Posterior vena cava (tissue), 2 donors: Measurements from ENCODE around the gene CDH12. TPM values are rescaled to one million over a fixed set of nuclear protein-coding genes. Genes with fewer than 3 reads are reported as not detected.
"Not testable (repeated sequence)": the region's sequence is repeated elsewhere in the genome, so short reads cannot be mapped to it uniquely, and the experiment has no call there.

Experiments used
- DNase-seq: peaks from one replicate; pipeline ENCODE4 v3.0.0-alpha.2; 2020; ENCODE audit warnings: low spot score
- intact Hi-C, 2 donors: fragments of 100-400 bp; cut with DNase I; formaldehyde crosslinking; loops; one replicate each; pipeline versions ENCODE4 v1.14.1 to v1.14.2; 2022 to 2023
- total RNA-seq, 2 donors: library from RNA; stranded (reverse); fragmentation: NEBNext Ultra II Directional; extraction: Animal tissue kit (Norgen Biotek cat#: 25700); gene quantifications; one replicate each; pipeline ENCODE4 v1.2.1, GENCODE V29; 2021
- donor health status: DM: yes; HTN: yes; CAD: no.
- donor health status: DM: yes; HTN: yes; CAD: no.

Gene CDH12
- total RNA-seq, 2 donors from 2014 or later: not detected

DNA sequence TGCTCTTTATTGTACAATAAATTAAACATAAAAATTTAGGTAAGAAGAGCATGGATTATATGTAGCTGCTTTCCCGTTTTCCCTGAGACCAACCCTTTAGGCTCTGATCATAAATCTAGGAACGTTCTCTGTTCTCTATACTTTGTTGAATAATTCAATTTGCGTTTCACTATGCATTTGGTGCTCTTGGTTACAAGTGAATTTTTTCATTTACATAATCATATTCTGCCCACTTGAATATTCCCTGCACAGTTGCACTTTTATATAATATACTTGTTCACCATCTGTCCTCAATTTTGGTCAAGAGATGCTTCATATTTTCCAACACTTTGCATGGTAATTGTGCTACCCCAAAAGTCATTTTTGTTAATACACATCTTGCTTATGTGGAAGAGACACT, 741.8 kb downstream of the CDH12 start:
- DNase-seq: no peak
- intact Hi-C loops: no loop called here

DNA sequence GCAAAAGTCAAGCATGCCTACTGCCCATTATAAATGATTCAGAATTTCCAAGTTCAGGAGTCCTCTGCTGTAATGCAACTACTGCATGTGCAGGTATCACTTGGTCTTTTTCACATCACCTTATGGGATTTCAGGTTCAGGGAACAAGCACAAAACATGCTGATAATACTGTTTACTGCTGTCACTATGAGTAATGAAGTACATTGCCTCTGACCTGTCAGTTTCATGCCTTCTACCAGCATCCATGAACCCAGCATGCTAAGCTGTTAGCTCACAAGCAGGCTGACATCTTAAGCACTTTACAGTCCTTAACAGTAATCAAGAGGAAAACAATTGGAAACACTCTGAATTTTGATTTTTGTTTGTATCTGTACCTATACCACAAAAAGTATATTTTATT, 743.8 kb downstream of the CDH12 start:
- no peak for DNase-seq
- intact Hi-C loops: no loop called here

DNA sequence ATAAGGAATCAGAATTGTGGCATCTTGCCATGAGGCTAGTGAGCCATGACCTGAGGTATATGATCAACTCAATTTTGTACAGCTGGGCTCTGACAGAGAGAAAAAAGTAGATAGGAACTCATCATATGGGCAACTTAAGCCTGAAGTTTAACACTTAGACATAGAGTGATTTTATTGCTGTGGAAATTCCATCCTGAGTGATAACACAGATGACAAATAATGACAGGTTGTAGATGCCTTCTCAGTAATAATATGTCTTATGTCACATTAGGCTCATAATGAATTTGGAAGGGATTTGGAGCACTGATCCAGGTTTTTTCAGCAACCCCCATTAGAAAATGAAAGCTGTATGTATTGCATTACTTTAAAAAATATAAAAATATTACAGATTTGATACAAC, 744.6 kb downstream of the CDH12 start:
- intact Hi-C loops: no loop called here

DNA sequence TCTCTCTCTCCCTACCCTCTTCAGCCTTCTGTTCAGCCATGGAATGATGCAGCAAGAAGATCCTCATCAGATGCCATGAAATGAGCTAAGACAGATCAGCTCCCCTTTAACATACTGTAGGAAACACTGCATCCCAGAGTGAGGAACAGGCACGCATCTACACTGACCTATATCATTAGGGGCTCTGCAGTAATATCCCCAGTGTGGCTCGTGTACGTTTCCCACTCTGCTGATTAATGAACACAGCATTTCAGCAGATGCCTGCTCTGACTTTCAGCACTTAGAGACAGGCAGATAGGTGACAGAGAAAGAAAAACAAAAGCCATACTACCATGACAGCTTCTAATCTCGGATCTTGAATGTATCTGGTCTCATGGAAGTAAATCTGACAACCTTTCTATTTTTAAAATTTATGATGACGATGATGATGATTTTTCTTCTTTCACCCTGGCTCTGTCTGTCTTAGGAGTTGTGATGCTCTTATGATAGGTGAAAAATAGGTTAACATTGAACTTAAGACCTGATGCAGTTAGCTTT, 750.3 kb downstream of the CDH12 start:
- intact Hi-C loops: no loop called here
- no peak for DNase-seq

More for the DNA sequence above, 744.6 kb downstream of the CDH12 start:
- DNase-seq: no peak

DNA sequence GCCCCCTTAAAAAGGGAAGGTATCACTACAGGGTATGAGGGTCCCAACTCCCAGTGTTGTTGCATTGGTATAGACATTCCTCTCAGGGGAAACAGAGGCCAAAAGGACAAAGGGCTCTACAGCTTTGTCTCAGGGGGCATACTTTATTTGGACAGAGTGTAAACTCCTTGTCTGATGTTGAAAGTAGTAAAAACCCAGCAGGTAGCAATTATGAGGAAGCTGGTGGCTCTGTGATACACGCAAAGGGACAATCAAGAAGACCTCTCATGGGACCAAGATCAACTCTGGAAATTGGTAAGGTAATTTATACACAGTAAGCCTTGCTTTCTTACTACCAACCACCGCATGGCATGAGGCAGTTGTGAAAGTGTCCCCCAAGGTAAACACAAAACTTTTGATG, 764.6 kb downstream of the CDH12 start:
- DNase-seq: no peak
- intact Hi-C loops: no loop called here

DNA sequence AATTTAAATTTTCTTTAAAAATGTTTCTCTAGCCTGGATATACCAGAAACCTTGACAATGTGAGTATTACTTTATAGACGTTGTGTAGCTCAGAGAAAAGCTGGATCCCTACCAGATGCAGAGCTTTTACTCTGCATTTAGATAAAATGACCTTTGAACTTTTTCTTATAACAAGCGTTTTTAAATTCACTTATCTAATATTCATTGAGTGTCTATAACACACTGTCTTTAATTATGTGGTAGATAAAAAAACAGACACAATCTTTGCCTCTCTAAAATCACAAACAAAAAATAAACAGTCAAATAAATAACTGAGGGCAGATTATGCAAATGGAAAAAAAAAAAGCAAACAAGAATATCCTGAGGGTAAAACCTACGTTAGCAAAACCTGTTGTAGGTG, 773.6 kb downstream of the CDH12 start:
- intact Hi-C loops: no loop called here
- no peak for DNase-seq

DNA sequence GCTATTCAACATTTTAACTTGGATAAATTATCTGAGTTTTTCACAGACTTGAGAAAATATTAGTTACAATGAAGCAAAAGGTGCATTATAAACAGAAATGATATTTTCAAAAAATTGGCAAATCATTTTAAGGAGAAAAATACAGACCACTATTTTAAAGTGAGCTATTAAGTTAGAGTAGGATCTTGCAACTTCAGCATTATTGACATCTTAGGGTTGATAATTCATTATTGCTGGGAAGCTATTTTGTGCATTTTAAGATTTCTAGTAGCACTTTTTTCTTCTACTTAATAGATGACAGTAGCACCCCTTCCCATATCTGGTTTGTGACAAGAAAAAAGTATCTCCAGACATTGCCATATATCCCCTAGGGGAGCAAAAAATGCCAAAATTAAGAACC, 774.1 kb downstream of the CDH12 start:
- no peak for DNase-seq
- intact Hi-C loops: no loop called here

DNA sequence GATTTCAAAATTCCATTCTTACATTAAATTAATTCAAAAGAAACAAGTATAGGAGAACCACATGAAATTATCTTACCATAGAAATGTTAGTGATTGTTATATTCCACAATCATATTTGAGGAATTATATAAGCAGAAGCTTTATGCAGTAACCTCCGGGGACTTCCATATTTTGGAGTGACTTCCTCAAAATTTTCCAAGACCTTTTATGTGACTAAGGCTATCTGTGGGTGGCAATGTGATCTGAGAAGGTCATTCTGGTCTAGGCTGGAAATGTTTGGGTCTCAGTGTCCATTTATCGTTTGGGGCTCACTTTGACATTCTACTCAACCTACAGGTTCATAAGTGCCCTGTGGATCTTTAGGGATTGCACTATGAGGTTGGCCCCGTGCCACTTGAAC, 776.6 kb downstream of the CDH12 start:
- no peak for DNase-seq
- intact Hi-C loops: no loop called here

DNA sequence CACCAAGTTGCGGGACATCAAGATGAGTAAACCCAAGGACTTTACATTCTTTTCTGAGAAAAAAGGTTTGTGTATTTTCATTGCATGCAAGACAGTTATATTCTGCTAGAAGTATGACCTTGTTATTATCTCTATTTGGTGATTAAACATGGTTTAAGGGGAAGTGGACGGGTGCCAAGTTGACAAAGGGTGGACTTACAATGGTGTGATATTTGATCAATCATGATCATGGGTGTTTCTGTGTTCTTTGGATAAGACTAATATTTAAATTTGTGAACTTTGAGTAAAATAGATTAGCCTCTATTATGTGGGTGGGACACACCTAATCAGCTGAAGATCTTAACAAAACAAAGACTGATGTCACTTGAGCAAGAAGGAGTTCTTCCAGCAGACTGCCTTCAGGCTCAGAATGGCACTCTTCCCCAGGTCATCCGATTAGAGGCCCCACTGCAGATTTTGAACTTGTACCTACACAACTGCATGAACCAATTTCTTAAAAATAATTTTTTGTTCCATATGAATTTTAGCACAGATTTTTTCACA, 782.9 kb downstream of the CDH12 start:
- DNase-seq: no peak
- intact Hi-C loops: no loop called here

DNA sequence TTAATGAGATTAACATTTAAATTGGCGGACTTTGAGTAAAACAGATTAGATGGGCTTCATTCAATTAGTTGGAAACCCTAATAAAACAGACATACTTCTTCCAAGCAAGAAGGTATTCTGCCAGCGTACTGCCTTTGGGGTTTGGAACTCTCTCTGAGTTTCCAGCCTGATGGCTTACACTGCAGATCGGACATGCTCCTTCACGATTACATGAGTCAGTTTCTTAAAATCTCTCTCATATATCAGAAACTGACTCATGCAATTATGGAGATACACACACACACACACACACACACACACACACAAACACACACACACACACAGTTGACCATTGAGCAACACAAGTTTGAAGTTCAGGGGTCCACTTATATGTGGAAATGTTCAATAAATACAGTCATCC, 789.4 kb downstream of the CDH12 start:
- intact Hi-C loops: no loop called here
- no peak for DNase-seq

DNA sequence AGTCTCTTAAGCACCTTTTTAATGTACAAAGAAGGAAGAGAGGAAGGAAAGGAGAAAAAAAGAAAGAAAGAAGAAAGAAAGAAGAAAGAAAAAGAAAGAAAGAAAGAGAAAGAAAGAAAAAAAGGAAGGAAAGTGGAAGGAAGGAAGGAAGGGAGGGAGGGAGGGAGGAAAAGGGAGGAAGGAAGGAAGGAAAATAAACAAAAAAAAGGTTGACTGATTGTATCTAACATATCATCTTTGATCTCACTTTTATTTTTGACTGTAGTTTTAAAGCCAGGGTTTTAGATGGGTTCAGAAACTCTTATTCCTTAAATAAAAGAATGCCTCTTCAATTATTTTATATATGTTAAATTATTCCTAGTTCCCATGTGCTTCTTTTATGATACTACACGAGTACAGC, 794.5 kb downstream of the CDH12 start:
- no peak for DNase-seq
- intact Hi-C loops: no loop called here

DNA sequence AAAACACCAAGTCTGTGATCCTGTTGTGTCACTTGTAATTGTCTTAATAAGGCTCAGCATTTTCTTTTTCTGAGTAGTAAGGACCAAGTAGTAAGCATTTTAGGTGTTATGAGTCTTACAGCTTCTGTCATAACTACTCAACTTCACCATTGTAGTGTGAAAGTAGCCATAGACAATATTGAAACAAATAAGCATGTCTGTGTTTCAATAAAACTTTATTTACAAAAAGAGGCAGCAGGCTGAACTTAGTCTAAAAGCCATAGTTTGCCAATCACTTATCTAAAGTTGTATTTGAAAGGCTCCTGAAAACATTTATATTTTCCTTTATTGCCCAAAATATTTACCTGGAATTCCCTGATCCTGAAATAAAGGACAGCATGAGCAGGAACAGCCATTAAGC, 796.1 kb downstream of the CDH12 start:
- intact Hi-C loops: no loop called here
- DNase-seq: no peak

DNA sequence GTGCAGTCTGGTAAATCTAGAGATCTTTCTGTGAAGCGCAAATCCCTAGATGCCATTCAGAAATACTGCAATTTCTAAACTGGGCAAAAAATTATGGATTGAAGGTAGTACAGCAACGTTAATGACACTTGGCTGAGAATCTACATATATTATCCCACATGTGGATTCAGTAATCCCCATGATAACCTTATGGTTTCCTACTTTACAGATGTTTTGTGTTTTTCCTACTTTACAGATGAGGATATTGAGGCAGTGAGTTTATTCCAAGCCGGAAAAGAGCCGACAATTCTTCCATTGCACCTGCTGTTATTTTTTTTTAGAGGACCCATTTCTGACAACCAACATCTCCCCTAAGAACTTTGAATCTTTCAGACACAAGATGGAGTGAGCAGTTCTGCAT, 796.5 kb downstream of the CDH12 start:
- intact Hi-C loops: no loop called here
- DNase-seq: no peak

DNA sequence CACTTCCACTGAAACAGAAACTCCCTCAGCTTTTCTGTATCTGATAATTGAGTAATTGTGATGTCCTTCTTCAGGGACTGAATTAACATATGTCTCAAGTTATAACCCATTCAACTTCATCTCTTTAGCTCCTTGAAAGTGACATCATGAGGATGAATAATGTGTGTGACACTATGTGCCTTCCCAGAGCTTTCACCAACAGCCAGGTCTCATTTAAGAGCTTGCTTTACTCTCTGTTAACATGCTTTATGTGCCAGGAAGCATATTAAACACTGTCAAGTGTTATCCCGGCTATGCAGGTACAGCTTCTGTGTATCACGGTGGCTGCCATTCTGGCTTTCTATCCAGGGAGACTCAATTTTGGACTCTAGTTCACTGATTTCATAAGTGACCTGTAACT, 799.9 kb downstream of the CDH12 start:
- intact Hi-C loops: no loop called here
- no peak for DNase-seq

DNA sequence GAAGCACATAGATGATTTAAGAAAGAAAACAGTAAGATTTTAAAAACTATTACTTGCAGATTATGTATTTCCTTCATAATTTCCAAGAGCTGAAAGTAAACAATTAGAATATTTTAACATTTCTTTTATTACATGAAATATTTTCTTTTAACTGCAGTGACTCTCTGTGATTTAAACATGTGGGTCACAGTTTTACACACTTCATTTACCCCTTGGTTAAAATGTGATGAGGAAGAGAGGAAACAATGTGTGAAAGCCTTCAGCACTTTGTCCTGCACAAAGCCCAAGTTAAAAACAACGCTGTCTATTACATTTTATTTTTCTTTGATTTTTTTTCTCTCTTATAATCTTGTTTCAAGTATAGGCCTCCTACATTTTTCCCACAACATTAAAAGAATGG, 801.3 kb downstream of the CDH12 start:
- intact Hi-C loops: no loop called here
- no peak for DNase-seq

DNA sequence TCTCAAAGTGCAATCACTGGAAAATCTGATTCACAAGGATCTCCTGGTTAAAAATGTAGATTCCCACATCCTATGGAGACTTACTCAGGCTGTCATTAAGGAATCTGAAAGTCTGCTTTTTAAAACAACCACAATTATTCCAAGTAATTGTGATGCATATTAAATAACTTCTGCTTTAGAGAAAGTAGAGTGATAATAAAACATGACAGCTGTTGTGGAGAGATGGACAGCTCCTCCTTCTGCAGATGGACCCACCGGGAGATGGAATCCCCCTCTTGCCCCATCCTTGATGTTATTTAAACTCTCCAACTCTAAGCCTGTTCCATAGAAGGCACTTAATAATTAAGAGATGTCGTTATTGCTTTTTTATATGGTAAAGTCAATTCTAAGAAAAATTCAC, 802.2 kb downstream of the CDH12 start:
- DNase-seq: no peak
- intact Hi-C loops: no loop called here

DNA sequence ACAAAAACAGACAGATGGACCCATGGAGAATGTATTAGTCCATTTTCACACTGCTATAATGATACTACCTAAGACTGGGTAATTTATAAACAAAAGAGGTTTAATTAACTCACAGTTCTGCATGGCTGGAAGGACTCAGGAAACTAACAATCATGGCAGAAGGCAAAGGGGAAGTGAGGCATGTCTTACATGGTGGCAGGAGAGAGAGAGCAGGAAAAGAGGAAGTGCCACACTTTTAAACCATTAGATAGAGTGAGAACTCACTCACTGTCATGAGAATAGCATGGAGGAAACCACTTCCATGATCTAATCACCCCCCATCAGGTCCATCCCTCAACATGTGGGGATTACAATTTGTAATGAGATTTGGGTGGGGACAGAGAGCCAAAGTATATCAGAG, 808.9 kb downstream of the CDH12 start:
- intact Hi-C loops: no loop called here
- DNase-seq: no peak

DNA sequence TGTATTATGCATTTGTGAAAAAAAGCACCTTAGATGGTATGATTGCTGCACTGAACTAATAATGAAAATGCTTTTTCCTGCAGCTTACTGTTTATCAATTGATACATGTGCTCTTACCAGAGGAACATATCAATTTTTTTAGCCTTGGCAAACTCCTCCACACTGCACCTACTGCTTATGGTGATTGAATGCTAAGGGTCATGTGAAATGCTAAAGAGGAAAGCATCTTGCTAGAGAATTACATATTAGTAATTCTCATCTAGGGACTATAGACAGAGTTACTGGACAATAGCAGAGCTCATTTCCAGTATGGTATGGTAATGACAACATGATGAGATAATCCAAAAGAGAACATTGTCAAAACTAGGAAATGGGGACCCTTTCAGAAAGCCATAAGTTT, 817.1 kb downstream of the CDH12 start:
- intact Hi-C loops: no loop called here
- DNase-seq: no peak

DNA sequence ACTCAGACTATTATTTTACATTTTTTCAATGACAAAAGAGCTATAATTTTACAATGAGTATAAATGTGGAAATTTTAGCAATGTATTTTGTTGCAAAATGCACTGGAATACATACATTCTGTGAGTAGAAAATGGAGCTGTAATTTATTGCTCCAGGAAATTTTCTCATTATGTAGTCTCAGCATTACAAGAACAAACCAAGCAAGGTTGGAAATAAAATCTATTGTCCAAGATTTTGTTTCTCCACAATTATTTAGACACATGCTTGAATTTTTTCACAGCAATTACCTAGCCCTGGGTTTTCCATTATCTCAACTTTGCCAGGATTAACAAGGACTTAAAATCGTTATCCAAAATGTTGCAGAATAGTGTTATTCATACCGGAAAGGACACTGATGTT, 820.1 kb downstream of the CDH12 start:
- DNase-seq: no peak
- intact Hi-C loops: no loop called here

DNA sequence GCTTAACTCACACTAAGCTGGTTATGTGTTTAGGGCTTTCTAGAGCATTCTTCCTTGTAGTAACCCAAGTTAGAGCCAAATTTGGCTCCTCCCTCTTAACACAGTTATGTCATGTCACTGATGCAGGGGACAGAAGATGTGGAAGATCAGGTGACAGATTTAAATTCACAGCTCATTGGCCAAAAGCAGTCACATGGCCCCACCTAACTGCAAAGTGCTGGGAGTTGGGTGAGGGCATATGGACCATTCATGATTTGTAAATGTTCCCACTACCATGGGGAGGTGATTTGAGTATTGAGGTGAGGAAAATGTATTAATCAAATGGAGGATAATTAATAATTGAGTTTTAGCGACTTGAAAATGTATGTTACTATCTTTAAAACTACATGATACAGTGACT, 829.4 kb downstream of the CDH12 start:
- intact Hi-C loops: no loop called here

DNA sequence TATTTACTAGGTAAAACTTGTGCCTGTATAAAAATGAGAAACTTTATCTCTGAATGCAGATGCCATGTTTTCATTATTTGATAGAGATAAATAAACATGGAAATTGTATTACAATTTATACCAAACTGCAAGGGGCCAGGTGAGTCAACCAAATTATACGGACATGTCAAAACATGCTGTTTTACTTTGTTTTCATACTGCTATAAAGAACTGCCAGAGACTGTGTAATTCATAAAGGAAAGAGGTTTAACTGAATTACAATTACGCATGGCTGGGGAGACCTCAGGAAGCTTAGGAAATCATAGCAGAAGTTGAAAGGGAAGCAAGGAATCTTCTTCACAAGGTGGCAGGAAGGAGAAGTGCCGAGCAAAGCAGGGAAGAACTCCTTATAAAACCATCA, 840.3 kb downstream of the CDH12 start:
- DNase-seq, intact Hi-C loops: not testable (repeated sequence)

More for the DNA sequence above, 829.4 kb downstream of the CDH12 start:
- no peak for DNase-seq

DNA sequence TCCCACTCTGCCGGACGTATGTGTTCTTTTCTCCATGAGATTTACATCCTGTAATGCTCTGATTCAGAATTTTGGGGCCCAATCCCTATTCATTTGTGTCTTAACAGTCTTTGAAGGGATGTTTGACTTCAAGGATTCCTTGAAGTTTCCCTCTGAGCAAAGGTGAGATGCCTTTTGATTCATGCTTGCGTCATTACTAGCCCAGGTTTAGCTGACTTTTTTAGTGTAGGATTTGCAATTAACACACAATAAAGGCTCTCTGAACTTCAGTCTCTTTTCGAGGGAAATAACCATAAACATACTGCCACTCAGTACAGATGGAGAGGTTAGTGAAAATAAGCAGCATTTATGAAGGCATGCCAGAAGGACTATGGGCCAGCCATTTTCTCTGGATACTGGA, 842.3 kb downstream of the CDH12 start:
- intact Hi-C loops, DNase-seq: not testable (repeated sequence)
